Epithelial cell of esophagus (primary cell): ENCODE measurements around the gene GAN.

Experiments used
- DNase-seq: peaks from one replicate; pipeline ENCODE4 v3.0.0; 2010; ENCODE audit warnings: low read depth
- H3K4me3 ChIP-seq: 2 replicates; pipeline ENCODE4 v1.5.1; 2011; ENCODE audit warnings: mild to moderate bottlenecking, low read length, control low read depth
- TF ChIP-seq, protein P1 (sequence below): IDR thresholded peaks from 2 replicates; pipeline ENCODE4 v1.5.1; 2011; ENCODE audit warnings: low read depth, mild to moderate bottlenecking, low read length, control low read depth, inconsistent platforms; ENCODE audit not compliant: insufficient read depth; ENCODE audit errors: missing control alignments

GAN gene

DNA sequence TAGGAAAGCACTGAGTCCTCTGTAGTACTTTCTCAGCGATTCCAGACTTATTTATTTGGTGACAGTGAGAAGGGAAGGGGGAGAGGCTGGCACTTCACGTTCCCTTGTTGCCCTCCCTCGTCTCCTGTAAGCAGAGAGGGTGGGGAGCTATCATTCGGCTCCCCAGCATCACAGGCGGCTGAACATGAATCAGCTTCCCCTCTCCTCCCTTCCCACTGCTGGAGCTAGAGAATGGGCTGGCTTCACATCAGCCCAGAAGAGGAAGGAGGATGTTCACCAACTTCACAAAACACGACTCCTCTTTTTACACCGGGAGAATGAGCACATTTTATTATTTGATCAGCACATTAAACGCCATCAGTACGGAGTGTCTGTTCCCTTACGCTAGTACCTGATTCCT, 123.1 kb downstream of the GAN start:
- TF ChIP-seq, protein P1, sequence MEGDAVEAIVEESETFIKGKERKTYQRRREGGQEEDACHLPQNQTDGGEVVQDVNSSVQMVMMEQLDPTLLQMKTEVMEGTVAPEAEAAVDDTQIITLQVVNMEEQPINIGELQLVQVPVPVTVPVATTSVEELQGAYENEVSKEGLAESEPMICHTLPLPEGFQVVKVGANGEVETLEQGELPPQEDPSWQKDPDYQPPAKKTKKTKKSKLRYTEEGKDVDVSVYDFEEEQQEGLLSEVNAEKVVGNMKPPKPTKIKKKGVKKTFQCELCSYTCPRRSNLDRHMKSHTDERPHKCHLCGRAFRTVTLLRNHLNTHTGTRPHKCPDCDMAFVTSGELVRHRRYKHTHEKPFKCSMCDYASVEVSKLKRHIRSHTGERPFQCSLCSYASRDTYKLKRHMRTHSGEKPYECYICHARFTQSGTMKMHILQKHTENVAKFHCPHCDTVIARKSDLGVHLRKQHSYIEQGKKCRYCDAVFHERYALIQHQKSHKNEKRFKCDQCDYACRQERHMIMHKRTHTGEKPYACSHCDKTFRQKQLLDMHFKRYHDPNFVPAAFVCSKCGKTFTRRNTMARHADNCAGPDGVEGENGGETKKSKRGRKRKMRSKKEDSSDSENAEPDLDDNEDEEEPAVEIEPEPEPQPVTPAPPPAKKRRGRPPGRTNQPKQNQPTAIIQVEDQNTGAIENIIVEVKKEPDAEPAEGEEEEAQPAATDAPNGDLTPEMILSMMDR = no peak
- no peak overlapping the region for H3K4me3 ChIP-seq
- DNase-seq = no peak
